ENCODE data around the gene NDUFV2. TPM values are rescaled to one million over a fixed set of nuclear protein-coding genes. Genes with fewer than 3 reads are reported as not detected.

NDUFV2 gene
- total and polyA plus RNA-seq, 2 of the 8 experiments (the other 6 are each of a cell fraction or from before 2014, with no cell fraction given) = 90.8 to 191 TPM

GRCh38 chr18:9092665-9093064, 9.8 kb upstream of the NDUFV2 start:
- H4K91ac ChIP-seq (replicated peaks; ENCODE audit: insufficient read length, low read length) = no peak overlapping the region
- no peak overlapping the region for H3K14ac ChIP-seq (ENCODE audit: insufficient read length)
- H2BK5ac ChIP-seq (ENCODE audit: low read depth, low read length) = no peak overlapping the region
- no peak overlapping the region for H3K23ac ChIP-seq (ENCODE audit: insufficient read length)
- H4K8ac ChIP-seq (ENCODE audit: extremely low read depth, insufficient read depth, low read length) = no peak overlapping the region
- H2AFZ ChIP-seq (ENCODE audit: low read length) = no peak overlapping the region
- H3K4ac ChIP-seq (replicated peaks; ENCODE audit: insufficient read length, low read depth, low read length) = no peak overlapping the region
- no peaks in the 10 kb centered on the region for H3K79me1 ChIP-seq (ENCODE audit: low read depth, low read length)
- no peak for TF ChIP-seq TAF1 (IDR thresholded peaks at IDR 0.05; ENCODE audit: low read depth, low read length)
- TF ChIP-seq FOSL1 (IDR thresholded peaks at IDR 0.05; ENCODE audit: insufficient read depth, low read depth, low read length) = no peak
- TF ChIP-seq JUN (IDR thresholded peaks at IDR 0.05; ENCODE audit: low read depth, low read length) = no peak
- no peak for TF ChIP-seq ZNF274 (IDR thresholded peaks at IDR 0.05; ENCODE audit: borderline replicate concordance, extremely low read depth, low read length)
- no peak for TF ChIP-seq USF2 (IDR thresholded peaks at IDR 0.05; ENCODE audit: low read length)
- H4K5ac ChIP-seq (ENCODE audit: insufficient read length, low read depth, low read length) = no peak overlapping the region
- DNase-seq (ENCODE audit: low read depth in 1 of 2, low spot score in 2 of 2) = no peak
- H3K27ac ChIP-seq (ENCODE audit: low read depth, low read length) = no peak overlapping the region
- no peak overlapping the region for H2AK5ac ChIP-seq (ENCODE audit: low read depth, low read length)
- no peak overlapping the region for H3K4me2 ChIP-seq (ENCODE audit: insufficient read depth in 1 of 2, low read depth in 2 of 2, low read length in 2 of 2)
- H4K20me1 ChIP-seq (replicated peaks in 1 of 2; ENCODE audit: control insufficient read depth in 1 of 2, insufficient read depth in 2 of 2, low read length in 2 of 2) = no peaks in the 10 kb centered on the region
- no peak overlapping the region for H3K18ac ChIP-seq (ENCODE audit: extremely low read depth, low read length)
- H3K9ac ChIP-seq (replicated peaks in 1 of 4; ENCODE audit: extremely low read depth in 1 of 4, low read depth in 3 of 4, low read length in 3 of 4) = no peak overlapping the region
- H3K36me3 ChIP-seq (ENCODE audit: control insufficient read depth in 2 of 4, insufficient read depth in 4 of 4, low read length in 3 of 4) = no peaks in the 10 kb centered on the region
- no peaks in the 10 kb centered on the region for H3K9me3 ChIP-seq (ENCODE audit: insufficient read depth in 2 of 2, low read depth in 1 of 2, low read length in 1 of 2)
- H3K79me2 ChIP-seq (ENCODE audit: control insufficient read depth in 1 of 2, insufficient read depth in 2 of 2, low read length in 2 of 2) = no peaks in the 10 kb centered on the region
- no peak overlapping the region for H2BK15ac ChIP-seq (ENCODE audit: low read length)
- ChIA-PET POLR2A (ENCODE audit: partially characterized antibody) (interaction anchor here (1.1 kb wide), 1 partner anchor 17 kb away, joined by 3 read pairs; no protein-coding TSS in a partner anchor), CTCF (ENCODE audit: partially characterized antibody) (no interaction called here)
- peaks cover 0 to 12% (median 5%) of the 10 kb centered on the region in 4 experiments; a peak in 3 of 7 replicates for H3K4me1 ChIP-seq (replicated peaks in 1 of 4; ENCODE audit: control insufficient read depth in 3 of 4, insufficient read depth in 4 of 4, low read length in 3 of 4)
- H3K23me2 ChIP-seq (ENCODE audit: low read depth, low read length) = no peaks in the 10 kb centered on the region
- H2BK120ac ChIP-seq (replicated peaks; ENCODE audit: low read depth, low read length) = no peak overlapping the region
- no peak overlapping the region for H3K4me3 ChIP-seq (ENCODE audit: extremely low read depth in 1 of 4, insufficient read depth in 2 of 4, low read depth in 3 of 4, low read length in 4 of 4)
- no peak for FAIRE-seq
- no peak overlapping the region for H3K56ac ChIP-seq (replicated peaks; ENCODE audit: insufficient read length, low read depth, low read length)
- H3K27me3 ChIP-seq (replicated peaks in 1 of 4; ENCODE audit: control insufficient read depth in 3 of 4, extremely low read depth in 1 of 4, insufficient read depth in 3 of 4, low read length in 3 of 4) = no peaks in the 10 kb centered on the region
- no peak overlapping the region for H2BK12ac ChIP-seq (ENCODE audit: low read depth, low read length)
- 89% methylated on average over 2 of the region's 2 CpGs; no CpG with 5 or more reads in 1 of the 2 experiments for whole genome bisulfite sequencing, 2 experiments (ENCODE audit: extremely low coverage in 1 of 2, insufficient coverage in 1 of 2, insufficient read length in 1 of 2, insufficient replicate concordance in 2 of 2, low coverage in 1 of 2, low lambda C conversion rate in 2 of 2, missing lambda C conversion rate in 1 of 2)
- no peak overlapping the region for H2BK20ac ChIP-seq (ENCODE audit: low read length)
